ENCODE results near the gene COL23A1. TPM values are rescaled to one million over a fixed set of nuclear protein-coding genes. Genes with fewer than 3 reads are reported as not detected.

COL23A1 gene
- total and polyA plus RNA-seq, 2 donors (not counting 1 experiment from before 2014, with no cell fraction given) = 0.20 TPM; not detected in 1

- no peaks in the 10 kb centered on the region for H3K79me2 ChIP-seq (ENCODE audit: control insufficient read depth, insufficient read depth, low read length)
- ChIA-PET CTCF (interaction anchor here (0.6 to 1.5 kb wide), 2 partner anchors 40 to 726 kb away, joined by 3 to 5 read pairs; no protein-coding TSS in a partner anchor), POLR2A (no interaction called here)
- no peaks in the 10 kb centered on the region for H3K9me3 ChIP-seq (ENCODE audit: control extremely low read depth in 1 of 3, control insufficient read depth in 2 of 3, insufficient read depth in 1 of 3, low read length in 2 of 3)
- H3K36me3 ChIP-seq (replicated peaks in 1 of 2; ENCODE audit: control extremely low read depth in 1 of 2, control insufficient read depth in 1 of 2, extremely low read depth in 1 of 2, insufficient read depth in 2 of 2, low read length in 1 of 2) = no peaks in the 10 kb centered on the region
- H3K27ac ChIP-seq (ENCODE audit: low read length in 2 of 2) = no peak overlapping the region
- H2AFZ ChIP-seq (ENCODE audit: insufficient read depth, low read depth, low read length, poor library complexity, severe bottlenecking) = no peak overlapping the region
- 90% methylated on average over 17 of the region's 17 CpGs for WGBS (ENCODE audit: insufficient coverage)
- H3K4me1 Mint-ChIP-seq = no peaks in the 10 kb centered on the region
- H3K27me3 ChIP-seq (replicated peaks in 1 of 4; ENCODE audit: control extremely low read depth in 1 of 4, control insufficient read depth in 3 of 4, insufficient read depth in 4 of 4, low read length in 3 of 4) = peaks cover 0 to 4% (median under 1%) of the 10 kb centered on the region in 4 experiments
- no peak overlapping the region for H3K4me3 Mint-ChIP-seq
- H4K20me1 ChIP-seq (ENCODE audit: control insufficient read depth, insufficient read depth, low read length, poor library complexity, severe bottlenecking) = no peaks in the 10 kb centered on the region
- H3K4me1 ChIP-seq (ENCODE audit: control insufficient read depth in 2 of 2, insufficient read depth in 2 of 2, low read length in 2 of 2) = no peaks in the 10 kb centered on the region
- no peak for ATAC-seq (ENCODE audit: low read depth)
- no peak overlapping the region for H3K4me3 ChIP-seq (ENCODE audit: control extremely low read depth in 1 of 5, extremely low read depth in 1 of 5, insufficient read depth in 1 of 5, low read depth in 2 of 5, low read length in 4 of 5)
- no peak overlapping the region for H3K4me2 ChIP-seq (replicated peaks; ENCODE audit: low read depth, low read length, poor library complexity, severe bottlenecking)
- intact Hi-C loops (cut with micrococcal nuclease) = no loop called here
- H3K27me3 Mint-ChIP-seq = peaks cover 21% of the 10 kb centered on the region
- no peak overlapping the region for H3K27ac Mint-ChIP-seq
- TF ChIP-seq EZH2 (IDR thresholded peaks at IDR 0.05; ENCODE audit: borderline replicate concordance, insufficient read depth, low read depth, low read length, poor library complexity, severe bottlenecking) = no peak
- no peak for TF ChIP-seq CTCF (IDR thresholded peaks at IDR 0.05)
- H3K9ac ChIP-seq (ENCODE audit: low read length) = no peak overlapping the region
- DNase-seq = no peak
- H3K9me3 Mint-ChIP-seq (ENCODE audit: insufficient read depth) = no peaks in the 10 kb centered on the region
Measured at GRCh38 chr5:178421699-178422399, 168.3 kb downstream of the COL23A1 start.

DNA sequence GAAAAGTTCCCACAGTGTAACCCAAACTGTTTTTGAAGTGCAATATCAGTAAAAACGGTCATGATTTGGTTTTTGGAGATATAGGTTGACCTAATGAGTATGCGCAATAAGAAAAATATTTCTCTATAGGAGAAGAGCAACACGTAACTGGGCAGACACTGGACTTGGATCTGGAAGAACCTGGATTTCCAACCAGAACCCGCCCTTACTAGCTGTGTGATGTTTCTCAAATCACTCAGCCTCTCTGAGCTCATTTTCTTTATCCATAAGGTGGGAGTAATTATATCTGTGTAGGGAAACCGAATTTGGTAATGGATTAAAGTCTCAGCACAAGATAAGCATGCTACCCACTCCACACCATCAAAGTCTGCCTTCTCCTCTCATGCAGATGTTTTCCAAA lies 169.1 kb downstream of the COL23A1 start:
- no peak overlapping the region for H3K27ac Mint-ChIP-seq
- TF ChIP-seq CTCF (IDR thresholded peaks at IDR 0.05) = no peak
- no peak for TF ChIP-seq EZH2 (IDR thresholded peaks at IDR 0.05; ENCODE audit: borderline replicate concordance, insufficient read depth, low read depth, low read length, poor library complexity, severe bottlenecking)
- H3K4me1 Mint-ChIP-seq = no peaks in the 10 kb centered on the region
- no peak overlapping the region for H3K9ac ChIP-seq (ENCODE audit: low read length)
- DNase-seq (no peak), ATAC-seq (ENCODE audit: low read depth) (no peak)
- no peaks in the 10 kb centered on the region for H4K20me1 ChIP-seq (ENCODE audit: control insufficient read depth, insufficient read depth, low read length, poor library complexity, severe bottlenecking)
- H3K27me3 ChIP-seq (replicated peaks in 1 of 4; ENCODE audit: control extremely low read depth in 1 of 4, control insufficient read depth in 3 of 4, insufficient read depth in 4 of 4, low read length in 3 of 4) = peaks cover 0 to 4% (median under 1%) of the 10 kb centered on the region in 4 experiments
- no peaks in the 10 kb centered on the region for H3K4me1 ChIP-seq (ENCODE audit: control insufficient read depth in 2 of 2, insufficient read depth in 2 of 2, low read length in 2 of 2)
- no CpG with 5 or more reads among the region's 5 CpGs for WGBS (ENCODE audit: insufficient coverage)
- H3K4me3 ChIP-seq (ENCODE audit: control extremely low read depth in 1 of 5, extremely low read depth in 1 of 5, insufficient read depth in 1 of 5, low read depth in 2 of 5, low read length in 4 of 5) = no peak overlapping the region
- H3K4me2 ChIP-seq (replicated peaks; ENCODE audit: low read depth, low read length, poor library complexity, severe bottlenecking) = no peak overlapping the region
- no peaks in the 10 kb centered on the region for H3K9me3 Mint-ChIP-seq (ENCODE audit: insufficient read depth)
- CTCF ChIA-PET = interaction anchor here (1.5 kb wide), 1 partner anchor 41 kb away, joined by 5 read pairs; no protein-coding TSS in a partner anchor
- H3K36me3 ChIP-seq (replicated peaks in 1 of 2; ENCODE audit: control extremely low read depth in 1 of 2, control insufficient read depth in 1 of 2, extremely low read depth in 1 of 2, insufficient read depth in 2 of 2, low read length in 1 of 2) = no peaks in the 10 kb centered on the region
- peaks cover 25% of the 10 kb centered on the region for H3K27me3 Mint-ChIP-seq
- H2AFZ ChIP-seq (ENCODE audit: insufficient read depth, low read depth, low read length, poor library complexity, severe bottlenecking) = no peak overlapping the region
- no peak overlapping the region for H3K27ac ChIP-seq (ENCODE audit: low read length in 2 of 2)
- no peaks in the 10 kb centered on the region for H3K79me2 ChIP-seq (ENCODE audit: control insufficient read depth, insufficient read depth, low read length)
- no peaks in the 10 kb centered on the region for H3K9me3 ChIP-seq (ENCODE audit: control extremely low read depth in 1 of 3, control insufficient read depth in 2 of 3, insufficient read depth in 1 of 3, low read length in 2 of 3)
- intact Hi-C loops (cut with micrococcal nuclease) = no loop called here
- no peak overlapping the region for H3K4me3 Mint-ChIP-seq
- POLR2A ChIA-PET = no interaction called here

All from B cell (primary cell).